Measurements from ENCODE around the gene ATAD1.

DNA sequence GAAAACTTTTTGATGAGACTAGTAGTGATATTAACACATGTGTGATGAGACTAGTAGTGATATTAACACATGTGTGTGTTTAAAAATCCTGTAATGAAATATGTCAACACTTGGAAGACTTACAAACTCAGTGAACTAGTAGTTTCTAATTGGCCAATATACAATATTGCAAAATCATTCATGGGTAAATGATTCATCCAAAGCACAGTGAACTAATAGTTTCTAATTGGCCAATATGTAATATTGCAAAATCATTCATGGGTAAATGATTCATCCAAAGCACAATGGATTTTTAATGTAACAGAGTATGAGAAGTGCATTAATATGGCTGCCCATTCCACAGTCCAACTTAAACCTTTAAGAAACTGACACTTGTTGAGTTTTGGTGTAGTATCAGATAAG, 77.8 kb downstream of the ATAD1 start:
- TF ChIP-seq CTCF (IDR thresholded peaks at IDR 0.05; ENCODE audit: insufficient read depth, low read depth, low read length): no peak
- no peak for TF ChIP-seq EZH2 (IDR thresholded peaks at IDR 0.05; ENCODE audit: insufficient read depth, low read length)

Data from astrocyte (in vitro differentiated cells and primary cell).